ENCODE data around the gene ADGRV1. TPM values are rescaled to one million over a fixed set of nuclear protein-coding genes. Genes with fewer than 3 reads are reported as not detected.

ADGRV1 gene
- total RNA-seq, 1 donor from 2014 or later, result 0.99 TPM

- no peak for TF ChIP-seq CTCF (IDR thresholded peaks at IDR 0.05)
- Mint-ChIP-seq H3K36me3 (ENCODE audit: unreplicated experiment) (no peaks in the 10 kb centered on the region), H3K4me1 (ENCODE audit: unreplicated experiment) (no peaks in the 10 kb centered on the region), H3K27me3 (ENCODE audit: unreplicated experiment) (peaks cover 2% of the 10 kb centered on the region), H3K4me3 (ENCODE audit: unreplicated experiment) (no peak overlapping the region), H3K27ac (ENCODE audit: unreplicated experiment) (no peak overlapping the region), H3K9me3 (ENCODE audit: unreplicated experiment) (no peaks in the 10 kb centered on the region)
- no peak for DNase-seq (ENCODE audit: extremely low spot score, unreplicated experiment)
Measured at GRCh38 chr5:90690307-90690706, 131.7 kb downstream of the ADGRV1 start.

GRCh38 chr5:90691533-90691932, 132.9 kb downstream of the ADGRV1 start:
- TF ChIP-seq CTCF (IDR thresholded peaks at IDR 0.05), result no peak
- no peaks in the 10 kb centered on the region for H3K4me1 Mint-ChIP-seq (ENCODE audit: unreplicated experiment)
- H3K27me3 Mint-ChIP-seq (ENCODE audit: unreplicated experiment), result peaks cover 5% of the 10 kb centered on the region
- no peak overlapping the region for H3K27ac Mint-ChIP-seq (ENCODE audit: unreplicated experiment)
- H3K4me3 Mint-ChIP-seq (ENCODE audit: unreplicated experiment), result no peak overlapping the region
- no peaks in the 10 kb centered on the region for H3K9me3 Mint-ChIP-seq (ENCODE audit: unreplicated experiment)
- H3K36me3 Mint-ChIP-seq (ENCODE audit: unreplicated experiment), result no peaks in the 10 kb centered on the region
- DNase-seq (ENCODE audit: extremely low spot score, unreplicated experiment), result no peak

GRCh38 chr5:90696153-90696552, 137.6 kb downstream of the ADGRV1 start:
- Mint-ChIP-seq H3K27ac (ENCODE audit: unreplicated experiment) (no peak overlapping the region), H3K4me3 (ENCODE audit: unreplicated experiment) (no peak overlapping the region), H3K4me1 (ENCODE audit: unreplicated experiment) (no peaks in the 10 kb centered on the region), H3K9me3 (ENCODE audit: unreplicated experiment) (no peaks in the 10 kb centered on the region), H3K36me3 (ENCODE audit: unreplicated experiment) (no peaks in the 10 kb centered on the region), H3K27me3 (ENCODE audit: unreplicated experiment) (peaks cover 17% of the 10 kb centered on the region)
- no peak for TF ChIP-seq CTCF (IDR thresholded peaks at IDR 0.05)
- DNase-seq (ENCODE audit: extremely low spot score, unreplicated experiment), result no peak

GRCh38 chr5:90700299-90700698, 141.7 kb downstream of the ADGRV1 start:
- Mint-ChIP-seq H3K27ac (ENCODE audit: unreplicated experiment) (no peak overlapping the region), H3K27me3 (ENCODE audit: unreplicated experiment) (peaks cover 25% of the 10 kb centered on the region), H3K9me3 (ENCODE audit: unreplicated experiment) (no peaks in the 10 kb centered on the region), H3K4me3 (ENCODE audit: unreplicated experiment) (no peak overlapping the region), H3K4me1 (ENCODE audit: unreplicated experiment) (no peaks in the 10 kb centered on the region), H3K36me3 (ENCODE audit: unreplicated experiment) (no peaks in the 10 kb centered on the region)
- TF ChIP-seq CTCF (IDR thresholded peaks at IDR 0.05), result no peak
- no peak for DNase-seq (ENCODE audit: extremely low spot score, unreplicated experiment)

GRCh38 chr5:90703932-90704331, 145.3 kb downstream of the ADGRV1 start:
- no peak overlapping the region for H3K27ac Mint-ChIP-seq (ENCODE audit: unreplicated experiment)
- no peak for DNase-seq (ENCODE audit: extremely low spot score, unreplicated experiment)
- H3K9me3 Mint-ChIP-seq (ENCODE audit: unreplicated experiment), result no peaks in the 10 kb centered on the region
- H3K4me1 Mint-ChIP-seq (ENCODE audit: unreplicated experiment), result no peaks in the 10 kb centered on the region
- no peak overlapping the region for H3K4me3 Mint-ChIP-seq (ENCODE audit: unreplicated experiment)
- no peak for TF ChIP-seq CTCF (IDR thresholded peaks at IDR 0.05)
- peaks cover 21% of the 10 kb centered on the region for H3K27me3 Mint-ChIP-seq (ENCODE audit: unreplicated experiment)
- H3K36me3 Mint-ChIP-seq (ENCODE audit: unreplicated experiment), result no peaks in the 10 kb centered on the region
